Measurements from ENCODE around the gene SMAD4. TPM values are rescaled to one million over a fixed set of nuclear protein-coding genes. Genes with fewer than 3 reads are reported as not detected.

Gene SMAD4
- polyA plus RNA-seq, 1 experiment: 85.8 TPM

DNA sequence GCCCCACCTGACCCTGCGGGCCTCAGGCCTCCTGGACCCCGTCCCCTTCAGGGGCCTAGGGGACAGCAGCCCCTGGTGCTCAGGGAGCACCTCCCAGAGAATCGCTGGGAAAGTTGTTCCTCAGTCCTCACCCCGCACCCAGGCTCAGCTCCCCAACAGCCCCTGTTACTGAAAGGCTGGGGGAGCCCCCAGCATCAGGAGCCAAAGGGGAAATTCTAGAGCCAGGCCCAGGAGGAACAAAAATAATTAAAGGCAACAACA, 91.5 kb downstream of the SMAD4 start:
- POLR2A ChIA-PET: no interaction called here
- TF ChIP-seq, protein P1, sequence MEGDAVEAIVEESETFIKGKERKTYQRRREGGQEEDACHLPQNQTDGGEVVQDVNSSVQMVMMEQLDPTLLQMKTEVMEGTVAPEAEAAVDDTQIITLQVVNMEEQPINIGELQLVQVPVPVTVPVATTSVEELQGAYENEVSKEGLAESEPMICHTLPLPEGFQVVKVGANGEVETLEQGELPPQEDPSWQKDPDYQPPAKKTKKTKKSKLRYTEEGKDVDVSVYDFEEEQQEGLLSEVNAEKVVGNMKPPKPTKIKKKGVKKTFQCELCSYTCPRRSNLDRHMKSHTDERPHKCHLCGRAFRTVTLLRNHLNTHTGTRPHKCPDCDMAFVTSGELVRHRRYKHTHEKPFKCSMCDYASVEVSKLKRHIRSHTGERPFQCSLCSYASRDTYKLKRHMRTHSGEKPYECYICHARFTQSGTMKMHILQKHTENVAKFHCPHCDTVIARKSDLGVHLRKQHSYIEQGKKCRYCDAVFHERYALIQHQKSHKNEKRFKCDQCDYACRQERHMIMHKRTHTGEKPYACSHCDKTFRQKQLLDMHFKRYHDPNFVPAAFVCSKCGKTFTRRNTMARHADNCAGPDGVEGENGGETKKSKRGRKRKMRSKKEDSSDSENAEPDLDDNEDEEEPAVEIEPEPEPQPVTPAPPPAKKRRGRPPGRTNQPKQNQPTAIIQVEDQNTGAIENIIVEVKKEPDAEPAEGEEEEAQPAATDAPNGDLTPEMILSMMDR (IDR thresholded peaks at IDR 0.05; ENCODE audit: insufficient read depth, low read depth, low read length): no peak
- CTCF ChIA-PET: interaction anchor here (1.9 kb wide), 1 partner anchor 10 kb away, joined by 4 read pairs; no protein-coding TSS in a partner anchor
- DNase-seq (ENCODE audit: low read depth): no peak
- H3K36me3 ChIP-seq (ENCODE audit: control insufficient read depth, insufficient read depth, low read length): no peaks in the 10 kb centered on the region
- no peak overlapping the region for H3K4me3 ChIP-seq (ENCODE audit: low read depth, low read length)
- no peaks in the 10 kb centered on the region for H3K27me3 ChIP-seq (ENCODE audit: control insufficient read depth, insufficient read depth, low read length)

DNA sequence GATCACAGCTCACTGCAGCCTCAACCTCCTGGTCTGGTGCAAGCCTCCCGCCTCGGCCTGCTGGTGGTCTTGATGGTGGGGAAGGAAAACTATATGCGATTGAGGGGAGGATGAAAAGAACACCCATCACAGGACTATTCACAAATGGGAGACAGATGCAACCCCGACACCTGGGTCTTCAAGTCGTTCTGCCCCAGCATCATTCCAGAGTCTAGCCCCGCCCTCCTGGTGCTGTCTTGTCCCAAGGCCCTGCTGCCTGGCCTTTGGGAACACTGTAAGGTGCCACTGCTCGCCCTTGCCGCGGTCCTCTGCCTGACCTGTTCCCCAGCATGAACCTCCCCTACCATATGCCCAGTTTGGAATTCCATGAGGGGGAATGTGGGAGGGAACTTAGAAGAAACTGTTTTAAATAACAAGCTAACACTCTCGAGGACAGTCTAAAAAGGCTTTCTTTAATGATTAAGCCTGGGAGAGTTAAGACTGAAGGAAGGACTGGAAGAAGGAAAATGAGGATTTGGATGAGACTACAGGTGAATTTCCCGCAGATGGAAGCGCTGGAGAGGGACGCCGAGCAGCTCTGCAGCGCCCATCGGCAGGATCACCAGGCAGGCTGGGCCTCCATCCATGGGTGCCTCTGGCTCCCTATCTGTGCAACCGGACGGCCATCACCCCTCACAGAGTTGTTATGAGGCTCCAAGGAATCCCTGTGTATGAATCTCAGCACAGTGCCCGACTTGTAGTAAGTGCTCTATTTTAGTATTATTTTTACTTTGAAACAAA, 92.4 kb downstream of the SMAD4 start:
- CTCF ChIA-PET: no interaction called here
- DNase-seq (ENCODE audit: low read depth): no peak
- POLR2A ChIA-PET: no interaction called here
- H3K36me3 ChIP-seq (ENCODE audit: control insufficient read depth, insufficient read depth, low read length): no peaks in the 10 kb centered on the region
- TF ChIP-seq, protein P1 (IDR thresholded peaks at IDR 0.05; ENCODE audit: insufficient read depth, low read depth, low read length): no peak
- H3K27me3 ChIP-seq (ENCODE audit: control insufficient read depth, insufficient read depth, low read length): no peaks in the 10 kb centered on the region
- H3K4me3 ChIP-seq (ENCODE audit: low read depth, low read length): no peak overlapping the region

DNA sequence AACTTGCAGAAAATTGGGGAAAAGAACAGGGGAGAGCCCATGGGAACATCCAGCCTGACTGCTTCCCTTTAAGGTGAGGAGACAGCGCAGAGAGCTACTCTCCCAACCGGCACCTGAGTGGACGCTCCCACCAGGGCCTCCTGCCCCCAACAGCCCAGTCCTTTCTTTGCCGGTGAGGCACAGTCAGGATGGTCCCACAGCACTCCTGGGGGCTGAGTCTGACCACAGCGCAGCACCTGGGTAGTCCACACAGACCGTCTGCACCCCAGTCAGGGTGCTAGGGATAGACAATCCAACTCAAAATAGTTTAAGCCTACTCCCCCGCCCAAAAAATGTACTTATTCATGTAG, 93.0 kb downstream of the SMAD4 start:
- no peak for DNase-seq (ENCODE audit: low read depth)
- TF ChIP-seq, protein P1 (IDR thresholded peaks at IDR 0.05; ENCODE audit: insufficient read depth, low read depth, low read length): no peak
- ChIA-PET CTCF (no interaction called here), POLR2A (no interaction called here)
- Histone ChIP-seq H3K4me3 (ENCODE audit: low read depth, low read length) (no peak overlapping the region), H3K36me3 (ENCODE audit: control insufficient read depth, insufficient read depth, low read length) (no peaks in the 10 kb centered on the region), H3K27me3 (ENCODE audit: control insufficient read depth, insufficient read depth, low read length) (no peaks in the 10 kb centered on the region)

DNA sequence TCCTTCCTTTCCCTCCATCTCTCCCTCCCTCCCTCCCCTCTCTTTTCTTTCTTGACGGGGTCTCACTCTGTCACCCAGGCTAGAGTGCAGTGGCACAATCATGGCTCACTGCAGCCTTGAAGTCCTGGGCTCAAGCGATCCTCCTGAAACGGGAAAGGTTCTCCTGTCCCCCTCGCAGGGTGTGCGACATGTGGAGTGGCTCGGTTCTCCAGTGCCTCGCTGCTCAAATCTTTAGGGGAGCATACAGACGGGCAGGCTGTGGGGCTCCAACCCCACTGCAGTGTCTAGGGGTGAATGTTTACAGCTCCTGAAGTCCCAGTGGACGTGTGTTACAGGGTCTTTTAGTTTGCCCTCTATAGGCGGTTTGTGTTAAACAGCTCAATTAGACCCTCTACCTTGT, 93.5 kb downstream of the SMAD4 start:
- no peak for DNase-seq (ENCODE audit: low read depth)
- H3K4me3 ChIP-seq (ENCODE audit: low read depth, low read length): no peak overlapping the region
- TF ChIP-seq, protein P1 (IDR thresholded peaks at IDR 0.05; ENCODE audit: insufficient read depth, low read depth, low read length): no peak
- POLR2A ChIA-PET: no interaction called here
- no peaks in the 10 kb centered on the region for H3K27me3 ChIP-seq (ENCODE audit: control insufficient read depth, insufficient read depth, low read length)
- CTCF ChIA-PET: no interaction called here
- H3K36me3 ChIP-seq (ENCODE audit: control insufficient read depth, insufficient read depth, low read length): no peaks in the 10 kb centered on the region

DNA sequence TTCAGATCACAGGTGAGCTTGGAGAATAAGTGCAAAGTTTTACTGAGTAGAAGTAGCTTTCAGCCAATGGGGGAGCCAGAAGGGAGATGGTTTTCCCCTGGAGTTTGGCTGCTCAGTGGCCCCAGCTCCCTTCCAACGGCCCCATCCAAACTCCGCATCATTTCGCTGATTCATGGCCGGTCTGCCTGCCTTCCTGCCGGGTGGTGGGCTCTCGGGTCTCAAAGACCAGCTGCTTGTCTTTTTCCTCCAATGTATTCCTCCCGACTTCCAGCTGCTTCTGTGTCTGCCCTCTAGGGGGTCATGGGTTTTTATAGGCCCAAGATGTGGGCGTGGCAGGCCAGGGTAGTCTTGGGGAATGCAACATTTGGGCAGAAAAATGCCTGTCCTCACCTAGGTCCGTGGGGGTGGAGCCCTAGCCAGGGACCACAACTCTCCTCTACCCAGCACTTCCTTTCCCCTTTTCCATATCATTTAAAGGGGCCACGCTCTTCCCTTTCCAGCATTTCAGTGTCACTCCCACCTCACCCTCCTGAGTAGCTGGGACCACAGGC, 94.0 kb downstream of the SMAD4 start:
- DNase-seq (ENCODE audit: low read depth): no peak
- POLR2A ChIA-PET: no interaction called here
- Histone ChIP-seq H3K36me3 (ENCODE audit: control insufficient read depth, insufficient read depth, low read length) (no peaks in the 10 kb centered on the region), H3K27me3 (ENCODE audit: control insufficient read depth, insufficient read depth, low read length) (no peaks in the 10 kb centered on the region), H3K4me3 (ENCODE audit: low read depth, low read length) (no peak overlapping the region)
- CTCF ChIA-PET: no interaction called here
- TF ChIP-seq, protein P1 (IDR thresholded peaks at IDR 0.05; ENCODE audit: insufficient read depth, low read depth, low read length): no peak
